GM23338 (cell line): Measurements from ENCODE around the gene ZPBP2.

Experiments
- CREB1 ChIP-seq: fragments of 250-450 bp; sonication (Bioruptor Pico); IDR thresholded peaks from 2 replicates; pipeline ENCODE4 v1.5.0; 2020; ENCODE audit warnings: low read depth, mild to moderate bottlenecking, moderate library complexity
- CTCF ChIP-seq, 2 experiments: fragments of 200-600 bp in 1 of 2; sonication (generic) in 1 of 2; conservative IDR thresholded peaks; 2 replicates each; pipeline versions ENCODE4 v1.5.1 to v1.6.1; 2016 to 2017; ENCODE audit warnings: antibody characterized with exemption in 2 of 2, low read depth in 2 of 2, mild to moderate bottlenecking in 2 of 2, moderate library complexity in 1 of 2
- ETS1 ChIP-seq: IDR thresholded peaks from 2 replicates; pipeline ENCODE4 v1.6.1; 2016; ENCODE audit warnings: antibody characterized with exemption
- EZH2 ChIP-seq: fragments of 200-600 bp; sonication (generic); IDR thresholded peaks from one replicate; pipeline ENCODE4 v1.8.0; 2017; ENCODE audit warnings: antibody characterized with exemption, mild to moderate bottlenecking, low read depth; ENCODE audit not compliant: unreplicated experiment
- EZH2phosphoT487 ChIP-seq: fragments of 200-600 bp; sonication (generic); IDR thresholded peaks from one replicate; pipeline ENCODE4 v1.8.1; 2018; ENCODE audit warnings: antibody characterized with exemption; ENCODE audit not compliant: unreplicated experiment
- JUNB ChIP-seq: IDR thresholded peaks from one replicate; pipeline ENCODE4 v1.6.1; 2016; ENCODE audit warnings: antibody characterized with exemption; ENCODE audit not compliant: unreplicated experiment
- NANOG ChIP-seq: IDR thresholded peaks from 2 replicates; pipeline ENCODE4 v1.6.1; 2016; ENCODE audit warnings: antibody characterized with exemption, borderline replicate concordance
- POLR2AphosphoS5 ChIP-seq: IDR thresholded peaks from 2 replicates; pipeline ENCODE4 v1.6.1; 2016; ENCODE audit warnings: antibody characterized with exemption, low read depth
- REST ChIP-seq: IDR thresholded peaks from one replicate; pipeline ENCODE4 v1.6.1; 2018; ENCODE audit warnings: antibody characterized with exemption; ENCODE audit not compliant: unreplicated experiment
- STAT1 ChIP-seq: IDR thresholded peaks from one replicate; pipeline ENCODE4 v1.6.1; 2016; ENCODE audit warnings: antibody characterized with exemption; ENCODE audit not compliant: unreplicated experiment
- ZNF114 ChIP-seq: fragments of 250-450 bp; sonication (Bioruptor Pico); IDR thresholded peaks from 2 replicates; pipeline ENCODE4 v1.5.0; 2020; ENCODE audit warnings: mild to moderate bottlenecking, moderate library complexity
- ZNF331 ChIP-seq: fragments of 250-450 bp; sonication (Bioruptor Pico); IDR thresholded peaks from 2 replicates; pipeline ENCODE4 v1.5.0; 2020; ENCODE audit warnings: low read depth, mild to moderate bottlenecking, moderate library complexity

GRCh38 chr17:39828443-39828842 is 39.6 kb upstream of the ZPBP2 start:
- TF ChIP-seq POLR2AphosphoS5 (no peak), CTCF (conservative IDR thresholded peaks at IDR 0.05; ENCODE audit: low read depth in 2 of 2) (no peak), REST (no peak), EZH2phosphoT487 (no peak), EZH2 (no peak), STAT1 (no peak), JUNB (no peak), NANOG (no peak), CREB1 (CRISPR knock-in tag) (no peak), ZNF331 (CRISPR knock-in tag) (no peak), ETS1 (no peak), ZNF114 (CRISPR knock-in tag) (no peak)
